NCI-H2196 treated with DMSO at 0.1 percent for 48 hours (cell line): Measurements from ENCODE around the gene RAB11FIP4.

Experiments
- DNase-seq: peaks from one replicate; lab custom pipeline; 2025; ENCODE audit not compliant: unreplicated experiment; lab: John Stamatoyannopoulos, UW

The RAB11FIP4 gene

GRCh38 chr17:31582151-31582907 is 190.9 kb downstream of the RAB11FIP4 start:
- DNase-seq, result no peak

GRCh38 chr17:31583772-31584356 is 192.4 kb downstream of the RAB11FIP4 start:
- DNase-seq, result no peak

- no peak for DNase-seq
Measured at GRCh38 chr17:31584438-31585279, 193.2 kb downstream of the RAB11FIP4 start.

GRCh38 chr17:31585280-31585630 is 193.8 kb downstream of the RAB11FIP4 start:
- DNase-seq, result no peak

GRCh38 chr17:31586946-31587345 is 195.5 kb downstream of the RAB11FIP4 start:
- DNase-seq, result no peak

- no peak for DNase-seq
Measured at GRCh38 chr17:31587462-31587861, 196.0 kb downstream of the RAB11FIP4 start.
